Panc1 (cell line): ENCODE measurements around the gene SLC52A3. TPM values are rescaled to one million over a fixed set of nuclear protein-coding genes. Genes with fewer than 3 reads are reported as not detected.
"Not testable (repeated sequence)": the region's sequence is repeated elsewhere in the genome, so short reads cannot be mapped to it uniquely, and the experiment has no call there.

Experiments
- ATAC-seq: fragments of 200-7000 bp; cut with Tn5 transposase; 2 replicates; pipeline ENCODE4 v1.9.1; 2020; ENCODE audit warnings: mild to moderate bottlenecking, moderate library complexity
- BruUV-seq: library from RNA; stranded (reverse); fragments of 400-500 nt; replicated peaks from 2 replicates; lab custom pipeline; 2021; lab: Mats Ljungman, UMichigan
- CTCF ChIA-PET: fragments of 300-600 bp; sonication (Branson Sonifier 250); formaldehyde crosslinking; loops from one replicate; lab custom pipeline; 2022; ENCODE audit warnings: antibody characterized with exemption; lab: Charles Lee
- POLR2A ChIA-PET: fragments of 300-600 bp; sonication (Branson Sonifier 250); formaldehyde crosslinking; loops from one replicate; lab custom pipeline; 2022; ENCODE audit warnings: antibody characterized with exemption; lab: Charles Lee
- DNase-seq: peaks from one replicate; pipeline ENCODE4 v3.0.0-alpha.2; 2010; ENCODE audit warnings: low read depth, low spot score
- H3K27ac ChIP-seq: 2 replicates; pipeline ENCODE4 v1.5.1; 2011; ENCODE audit warnings: mild to moderate bottlenecking, low read length, inconsistent platforms
- H3K27me3 ChIP-seq: fragments of 200-500 bp; sonication (Bioruptor generic); 2 replicates; pipeline ENCODE4 v1.6.0; 2014; ENCODE audit warnings: low read length, inconsistent platforms; ENCODE audit not compliant: control insufficient read depth, insufficient read depth
- H3K36me3 ChIP-seq: fragments of 200-500 bp; sonication (Bioruptor generic); 2 replicates; pipeline ENCODE4 v1.5.1; 2014; ENCODE audit warnings: inconsistent platforms, mild to moderate bottlenecking, low read length, moderate library complexity; ENCODE audit not compliant: control insufficient read depth, insufficient read depth
- H3K4me1 ChIP-seq: 2 replicates; pipeline ENCODE4 v1.5.1; 2011; ENCODE audit warnings: inconsistent platforms, mild to moderate bottlenecking, low read length, moderate library complexity; ENCODE audit not compliant: control insufficient read depth, insufficient read depth
- H3K4me3 ChIP-seq, 2 experiments: 2 replicates each; pipeline ENCODE4 v1.5.1; 2011 to 2012; ENCODE audit warnings: low read depth in 2 of 2, low read length in 2 of 2, mild to moderate bottlenecking in 2 of 2, inconsistent platforms in 1 of 2, moderate library complexity in 1 of 2
- H3K9me3 ChIP-seq: fragments of 200-500 bp; sonication (Bioruptor generic); 2 replicates; pipeline ENCODE4 v1.5.1; 2014; ENCODE audit warnings: low read depth, mild to moderate bottlenecking, inconsistent platforms, low read length, moderate library complexity; ENCODE audit not compliant: control insufficient read depth, insufficient read depth
- POLR2AphosphoS5 ChIP-seq: IDR thresholded peaks from 2 replicates; pipeline ENCODE4 v1.6.1; 2012; ENCODE audit warnings: mild to moderate bottlenecking, low read depth, low read length, moderate library complexity
- SIN3A ChIP-seq: IDR thresholded peaks from 2 replicates; pipeline ENCODE4 v1.6.1; 2012; ENCODE audit warnings: low read depth, mild to moderate bottlenecking, low read length, moderate library complexity, borderline replicate concordance; ENCODE audit not compliant: insufficient read depth
- TCF7L2 ChIP-seq: IDR thresholded peaks from 2 replicates; pipeline ENCODE4 v1.6.1; 2011; ENCODE audit warnings: mild to moderate bottlenecking, low read depth, low read length, inconsistent platforms
- in situ Hi-C: cut with HindIII; loops from 2 replicates; pipeline ENCODE4 v1.10.0; 2016; ENCODE audit warnings: low sequenced_read_pairs, low pct_unique_long_range_greater_than_20kb
- intact Hi-C: fragments of 100-400 bp; cut with micrococcal nuclease; formaldehyde crosslinking; loops from one replicate; pipeline ENCODE4 v1.10.0; 2022; ENCODE audit not compliant: unreplicated experiment
- total RNA-seq: library from RNA; stranded (reverse); gene quantifications from one replicate; pipeline ENCODE4 v1.2.1, GENCODE V29; 2021; ENCODE audit not compliant: unreplicated experiment
- TF ChIP-seq, protein P1 (sequence below), 2 experiments: IDR thresholded peaks; 2 replicates each; pipeline ENCODE4 v1.6.1; 2011 to 2012; ENCODE audit warnings: low read depth in 2 of 2, control low read depth in 1 of 2, low read length in 1 of 2, mild to moderate bottlenecking in 1 of 2, moderate library complexity in 1 of 2; ENCODE audit not compliant: insufficient read depth in 1 of 2
- TF ChIP-seq, protein P2 (sequence below): fragments of 450-650 bp; IDR thresholded peaks from 2 replicates; pipeline ENCODE4 v1.5.1; 2017; ENCODE audit warnings: mild to moderate bottlenecking

The SLC52A3 gene
- total RNA-seq, 1 experiment from 2014 or later: 6.4 TPM

DNA sequence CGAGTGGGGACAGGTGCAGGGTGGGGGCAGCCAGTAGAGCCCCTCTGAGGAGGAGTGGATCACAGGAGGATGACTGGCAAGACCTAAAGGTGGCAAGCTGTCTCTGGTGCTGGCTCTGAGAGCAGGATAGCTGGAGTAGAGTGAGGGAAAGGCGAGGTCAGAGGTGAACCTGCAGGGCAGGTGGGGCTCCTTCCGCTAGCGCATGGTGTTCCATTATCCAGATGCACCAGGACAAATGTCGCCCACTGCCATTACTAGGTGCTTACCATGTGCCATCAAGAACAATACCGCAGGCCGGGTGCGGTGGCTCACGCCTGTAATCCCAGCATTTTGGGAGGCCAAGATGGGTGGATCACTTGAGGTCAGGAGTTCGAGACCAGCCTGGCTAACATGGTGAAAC, 46.9 kb upstream of the SLC52A3 start:
- Histone ChIP-seq H3K27me3 (no peaks in the 10 kb centered on the region; the same call in 1 of the 2 replicates), H3K9me3 (no peaks in the 10 kb centered on the region), H3K4me3 (no peak overlapping the region), H3K4me1 (no peaks in the 10 kb centered on the region), H3K36me3 (no peaks in the 10 kb centered on the region), H3K27ac (no peak overlapping the region)
- no TSS peak for BruUV-seq
- intact Hi-C loops (loop anchor here (10.0 kb wide), 1 partner anchor 400 kb away; no protein-coding TSS in a partner anchor), in situ Hi-C loops (no loop called here)
- DNase-seq: no peak
- TF ChIP-seq, protein P1, sequence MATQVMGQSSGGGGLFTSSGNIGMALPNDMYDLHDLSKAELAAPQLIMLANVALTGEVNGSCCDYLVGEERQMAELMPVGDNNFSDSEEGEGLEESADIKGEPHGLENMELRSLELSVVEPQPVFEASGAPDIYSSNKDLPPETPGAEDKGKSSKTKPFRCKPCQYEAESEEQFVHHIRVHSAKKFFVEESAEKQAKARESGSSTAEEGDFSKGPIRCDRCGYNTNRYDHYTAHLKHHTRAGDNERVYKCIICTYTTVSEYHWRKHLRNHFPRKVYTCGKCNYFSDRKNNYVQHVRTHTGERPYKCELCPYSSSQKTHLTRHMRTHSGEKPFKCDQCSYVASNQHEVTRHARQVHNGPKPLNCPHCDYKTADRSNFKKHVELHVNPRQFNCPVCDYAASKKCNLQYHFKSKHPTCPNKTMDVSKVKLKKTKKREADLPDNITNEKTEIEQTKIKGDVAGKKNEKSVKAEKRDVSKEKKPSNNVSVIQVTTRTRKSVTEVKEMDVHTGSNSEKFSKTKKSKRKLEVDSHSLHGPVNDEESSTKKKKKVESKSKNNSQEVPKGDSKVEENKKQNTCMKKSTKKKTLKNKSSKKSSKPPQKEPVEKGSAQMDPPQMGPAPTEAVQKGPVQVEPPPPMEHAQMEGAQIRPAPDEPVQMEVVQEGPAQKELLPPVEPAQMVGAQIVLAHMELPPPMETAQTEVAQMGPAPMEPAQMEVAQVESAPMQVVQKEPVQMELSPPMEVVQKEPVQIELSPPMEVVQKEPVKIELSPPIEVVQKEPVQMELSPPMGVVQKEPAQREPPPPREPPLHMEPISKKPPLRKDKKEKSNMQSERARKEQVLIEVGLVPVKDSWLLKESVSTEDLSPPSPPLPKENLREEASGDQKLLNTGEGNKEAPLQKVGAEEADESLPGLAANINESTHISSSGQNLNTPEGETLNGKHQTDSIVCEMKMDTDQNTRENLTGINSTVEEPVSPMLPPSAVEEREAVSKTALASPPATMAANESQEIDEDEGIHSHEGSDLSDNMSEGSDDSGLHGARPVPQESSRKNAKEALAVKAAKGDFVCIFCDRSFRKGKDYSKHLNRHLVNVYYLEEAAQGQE (IDR thresholded peaks at IDR 0.05; ENCODE audit: insufficient read depth in 1 of 2, low read depth in 2 of 2, low read length in 1 of 2): no peak
- TF ChIP-seq POLR2AphosphoS5 (no peak), TCF7L2 (no peak), SIN3A (no peak)
- TF ChIP-seq, protein P2, sequence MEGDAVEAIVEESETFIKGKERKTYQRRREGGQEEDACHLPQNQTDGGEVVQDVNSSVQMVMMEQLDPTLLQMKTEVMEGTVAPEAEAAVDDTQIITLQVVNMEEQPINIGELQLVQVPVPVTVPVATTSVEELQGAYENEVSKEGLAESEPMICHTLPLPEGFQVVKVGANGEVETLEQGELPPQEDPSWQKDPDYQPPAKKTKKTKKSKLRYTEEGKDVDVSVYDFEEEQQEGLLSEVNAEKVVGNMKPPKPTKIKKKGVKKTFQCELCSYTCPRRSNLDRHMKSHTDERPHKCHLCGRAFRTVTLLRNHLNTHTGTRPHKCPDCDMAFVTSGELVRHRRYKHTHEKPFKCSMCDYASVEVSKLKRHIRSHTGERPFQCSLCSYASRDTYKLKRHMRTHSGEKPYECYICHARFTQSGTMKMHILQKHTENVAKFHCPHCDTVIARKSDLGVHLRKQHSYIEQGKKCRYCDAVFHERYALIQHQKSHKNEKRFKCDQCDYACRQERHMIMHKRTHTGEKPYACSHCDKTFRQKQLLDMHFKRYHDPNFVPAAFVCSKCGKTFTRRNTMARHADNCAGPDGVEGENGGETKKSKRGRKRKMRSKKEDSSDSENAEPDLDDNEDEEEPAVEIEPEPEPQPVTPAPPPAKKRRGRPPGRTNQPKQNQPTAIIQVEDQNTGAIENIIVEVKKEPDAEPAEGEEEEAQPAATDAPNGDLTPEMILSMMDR: no peak
- ChIA-PET CTCF (interaction anchor here (0.5 to 6.0 kb wide), 4 partner anchors 18 to 688 kb away, joined by 3 to 50 read pairs (median 7); partner anchors contain the start of gene FAM110A), POLR2A (no interaction called here)
- no peak for ATAC-seq

GRCh38 chr20:813390-813789, 45.1 kb upstream of the SLC52A3 start:
- no peaks in the 10 kb centered on the region; the same call in 1 of the 2 replicates for H3K27me3 ChIP-seq
- intact Hi-C loops (loop anchor here (10.0 kb wide), 1 partner anchor 401 kb away; no protein-coding TSS in a partner anchor), in situ Hi-C loops (no loop called here)
- CTCF ChIA-PET: no interaction called here
- TF ChIP-seq POLR2AphosphoS5 (no peak), TCF7L2 (no peak), SIN3A (no peak)
- TF ChIP-seq, protein P2: no peak
- TF ChIP-seq, protein P1 (IDR thresholded peaks at IDR 0.05; ENCODE audit: insufficient read depth in 1 of 2, low read depth in 2 of 2, low read length in 1 of 2): no peak
- H3K9me3 ChIP-seq: no peaks in the 10 kb centered on the region
- H3K27ac ChIP-seq: no peak overlapping the region
- BruUV-seq: no TSS peak
- H3K36me3 ChIP-seq: no peaks in the 10 kb centered on the region
- H3K4me1 ChIP-seq: no peaks in the 10 kb centered on the region
- ATAC-seq: no peak
- no peak for DNase-seq
- no peak overlapping the region for H3K4me3 ChIP-seq
- POLR2A ChIA-PET: no interaction called here

DNA sequence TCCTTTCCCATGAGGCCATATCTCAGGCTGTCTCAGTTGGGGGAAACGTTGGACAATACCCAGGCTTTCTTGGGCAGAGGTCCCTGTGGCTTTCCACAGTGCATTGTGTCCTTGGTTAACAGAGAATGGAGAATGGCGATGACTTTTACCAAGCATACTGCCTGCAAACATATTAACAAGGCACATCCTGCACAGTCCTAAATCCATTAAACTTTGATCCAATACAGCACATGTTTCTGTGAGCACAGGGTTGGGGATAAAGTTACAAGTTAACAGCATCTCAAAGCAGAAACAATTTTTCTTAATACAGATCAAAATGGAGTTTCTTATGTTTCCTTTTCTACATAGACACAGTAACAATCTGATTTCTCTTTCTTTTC, 44.1 kb upstream of the SLC52A3 start:
- CTCF ChIA-PET, BruUV-seq, H3K9me3 ChIP-seq, H3K4me1 ChIP-seq, in situ Hi-C loops, POLR2A ChIA-PET, DNase-seq, ATAC-seq, H3K27ac ChIP-seq, H3K27me3 ChIP-seq, H3K4me3 ChIP-seq, H3K36me3 ChIP-seq: not testable (repeated sequence)
- intact Hi-C loops: loop anchor here (10.0 kb wide), 1 partner anchor 402 kb away; no protein-coding TSS in a partner anchor
